HCT116 (cell line): ENCODE results near the gene PCDHGA4. TPM values are rescaled to one million over a fixed set of nuclear protein-coding genes. Genes with fewer than 3 reads are reported as not detected.

ENCODE experiments used
- ATAC-seq: fragments of 200-7000 bp; cut with Tn5 transposase; 2 replicates; pipeline ENCODE4 v1.9.1; 2020; ENCODE audit warnings: mild to moderate bottlenecking, moderate library complexity
- BruUV-seq: library from RNA; stranded (reverse); fragments of 400-500 nt; replicated peaks from 2 replicates; lab custom pipeline; 2021; lab: Mats Ljungman, UMichigan
- CTCF ChIA-PET: fragments of 300-600 bp; sonication (Branson Sonifier 250); formaldehyde crosslinking; loops from one replicate; lab custom pipeline; 2021; ENCODE audit warnings: antibody characterized with exemption; lab: Charles Lee
- POLR2A ChIA-PET: fragments of 300-600, 350-600 bp; sonication (Branson Sonifier 250); formaldehyde crosslinking; loops from one replicate; lab custom pipeline; 2021; ENCODE audit warnings: antibody characterized with exemption; lab: Charles Lee
- RAD21 ChIA-PET, 2 experiments: fragments of 300-600 bp; sonication (Branson Sonifier 250); formaldehyde crosslinking; loops; one replicate each; lab custom pipeline; 2023; ENCODE audit warnings: low total read pairs in 2 of 2; ENCODE audit not compliant: uncharacterized antibody in 2 of 2, unreplicated experiment in 2 of 2, low non-redundant PET in 1 of 2; lab: Charles Lee
- DNase-seq: peaks from one replicate; pipeline ENCODE4 v3.0.0-alpha.2; 2010; ENCODE audit warnings: low read depth, low spot score
- H2AFZ ChIP-seq: fragments of 200-600 bp; shearing (Covaris generic), sonication (generic); 2 replicates; pipeline ENCODE4 v1.6.1; 2017; ENCODE audit warnings: low read depth, mixed run types, mixed read lengths, antibody characterized with exemption, low read length; ENCODE audit not compliant: poor library complexity, severe bottlenecking
- H3K27ac ChIP-seq: 2 replicates; pipeline ENCODE4 v1.5.1; 2012; ENCODE audit warnings: low read depth, low read length
- H3K27me3 ChIP-seq: fragments of 200-600 bp; sonication (generic); 2 replicates; pipeline ENCODE4 v1.6.1; 2016; ENCODE audit warnings: mixed run types, low read length, mixed read lengths; ENCODE audit not compliant: insufficient read depth
- H3K36me3 ChIP-seq, 2 experiments: fragments of 200-500 bp in 1 of 2; fragments of 200-600 bp in 1 of 2; sonication (Bioruptor generic) in 1 of 2; sonication (generic) in 1 of 2; 2 replicates each; pipeline versions ENCODE4 v1.5.1 to v1.6.1; 2014 to 2016; ENCODE audit warnings: low read length in 2 of 2, inconsistent platforms in 1 of 2, mixed read lengths in 1 of 2, mixed run types in 1 of 2; ENCODE audit not compliant: insufficient read depth in 2 of 2, control insufficient read depth in 1 of 2
- H3K4me1 ChIP-seq, 2 experiments: fragments of 200-600 bp in 1 of 2; sonication (generic) in 1 of 2; 2 replicates each; pipeline versions ENCODE4 v1.5.1 to v1.6.1; 2012 to 2017; ENCODE audit warnings: low read length in 2 of 2, inconsistent platforms in 1 of 2, mild to moderate bottlenecking in 1 of 2, mixed read lengths in 1 of 2, mixed run types in 1 of 2, moderate library complexity in 1 of 2; ENCODE audit not compliant: insufficient read depth in 2 of 2, control insufficient read depth in 1 of 2
- H3K4me2 ChIP-seq: fragments of 200-600 bp; sonication (generic); 2 replicates; pipeline ENCODE4 v1.6.1; 2017; ENCODE audit warnings: mixed run types, low read length, mixed read lengths
- H3K4me3 ChIP-seq, 2 experiments: fragments of 200-600 bp in 1 of 2; sonication (generic) in 1 of 2; replicated peaks in 1 of 2; 2 replicates each; pipeline ENCODE4 v1.5.1; 2011 to 2016; ENCODE audit warnings: low read length in 2 of 2, control low read depth in 1 of 2, low read depth in 1 of 2, mild to moderate bottlenecking in 1 of 2, mixed read lengths in 1 of 2, mixed run types in 1 of 2
- H3K79me2 ChIP-seq: fragments of 200-600 bp; sonication (generic); 2 replicates; pipeline ENCODE4 v1.6.1; 2017; ENCODE audit warnings: mild to moderate bottlenecking, mixed run types, low read length, moderate library complexity, mixed read lengths; ENCODE audit not compliant: insufficient read depth
- H3K9ac ChIP-seq: fragments of 200-600 bp; sonication (generic); 2 replicates; pipeline ENCODE4 v1.6.1; 2016; ENCODE audit warnings: low read length, mixed read lengths
- H3K9me2 ChIP-seq: fragments of 200-600 bp; sonication (generic), shearing (Covaris generic); 2 replicates; pipeline ENCODE4 v1.6.1; 2017; ENCODE audit warnings: mixed run types, mild to moderate bottlenecking, moderate library complexity; ENCODE audit not compliant: insufficient read depth
- H3K9me3 ChIP-seq, 2 experiments: fragments of 200-500 bp in 1 of 2; fragments of 200-600 bp in 1 of 2; sonication (Bioruptor generic) in 1 of 2; sonication (generic) in 1 of 2; 2 replicates each; pipeline ENCODE4 v1.6.1; 2014 to 2017; ENCODE audit warnings: low read length in 2 of 2, mixed read lengths in 2 of 2, inconsistent platforms in 1 of 2, low read depth in 1 of 2, mild to moderate bottlenecking in 1 of 2, mixed run types in 1 of 2, moderate library complexity in 1 of 2; ENCODE audit not compliant: control insufficient read depth in 1 of 2, insufficient read depth in 1 of 2
- H4K20me1 ChIP-seq: fragments of 200-600 bp; sonication (generic), shearing (Covaris generic); 2 replicates; pipeline ENCODE4 v1.6.1; 2017; ENCODE audit warnings: mixed run types, mild to moderate bottlenecking, moderate library complexity; ENCODE audit not compliant: insufficient read depth
- CBX3 ChIP-seq: IDR thresholded peaks from 2 replicates; pipeline ENCODE4 v1.6.1; 2012; ENCODE audit warnings: low read depth
- CEBPB ChIP-seq: IDR thresholded peaks from 2 replicates; pipeline ENCODE4 v1.6.1; 2012; ENCODE audit warnings: low read depth
- EGR1 ChIP-seq: IDR thresholded peaks from 2 replicates; pipeline ENCODE4 v1.6.1; 2012; ENCODE audit warnings: low read depth
- ELF1 ChIP-seq: IDR thresholded peaks from 2 replicates; pipeline ENCODE4 v1.6.1; 2012; ENCODE audit warnings: low read depth, borderline replicate concordance
- EZH2 ChIP-seq: fragments of 200-600 bp; sonication (generic); IDR thresholded peaks from 2 replicates; pipeline ENCODE4 v1.6.1; 2017; ENCODE audit warnings: antibody characterized with exemption, mixed run types
- EZH2phosphoT487 ChIP-seq: fragments of 200-600 bp; IDR thresholded peaks from 2 replicates; pipeline ENCODE4 v1.6.1; 2018; ENCODE audit warnings: antibody characterized with exemption, borderline replicate concordance
- FOSL1 ChIP-seq: IDR thresholded peaks from 2 replicates; pipeline ENCODE4 v1.6.1; 2012; ENCODE audit warnings: low read depth
- JUND ChIP-seq: IDR thresholded peaks from 2 replicates; pipeline ENCODE4 v1.6.1; 2012
- POLR2A ChIP-seq: IDR thresholded peaks from 2 replicates; pipeline ENCODE4 v1.7.0; 2011; ENCODE audit warnings: borderline replicate concordance; ENCODE audit not compliant: insufficient read depth, insufficient read length; ENCODE audit errors: extremely low read depth
- POLR2AphosphoS5 ChIP-seq: IDR thresholded peaks from 2 replicates; pipeline ENCODE4 v1.6.1; 2011; ENCODE audit warnings: mild to moderate bottlenecking, low read depth, low read length, moderate library complexity
- RAD21 ChIP-seq: IDR thresholded peaks from 2 replicates; pipeline ENCODE4 v1.6.1; 2012; ENCODE audit warnings: low read depth, mild to moderate bottlenecking
- SIN3A ChIP-seq: IDR thresholded peaks from 2 replicates; pipeline ENCODE4 v1.6.1; 2012; ENCODE audit warnings: low read depth
- SP1 ChIP-seq: IDR thresholded peaks from 2 replicates; pipeline ENCODE4 v1.6.1; 2012; ENCODE audit warnings: low read depth
- SRF ChIP-seq: IDR thresholded peaks from 2 replicates; pipeline ENCODE4 v1.6.1; 2012; ENCODE audit warnings: low read depth
- TCF7L2 ChIP-seq: IDR thresholded peaks from 2 replicates; pipeline ENCODE4 v1.7.0; 2011; ENCODE audit warnings: borderline replicate concordance, inconsistent platforms; ENCODE audit not compliant: insufficient read depth, insufficient read length; ENCODE audit errors: extremely low read depth
- YY1 ChIP-seq: IDR thresholded peaks from 2 replicates; pipeline ENCODE4 v1.6.1; 2011; ENCODE audit warnings: low read length, low read depth, moderate library complexity, mild to moderate bottlenecking; ENCODE audit not compliant: insufficient replicate concordance; ENCODE audit errors: extremely low read depth
- ZNF274 ChIP-seq: fragments of 200-500 bp; sonication (Bioruptor generic); IDR thresholded peaks from 2 replicates; pipeline ENCODE4 v1.6.1; 2014; ENCODE audit warnings: mild to moderate bottlenecking, low read depth, low read length, inconsistent platforms
- intact Hi-C: fragments of 100-400 bp; cut with micrococcal nuclease; formaldehyde crosslinking; loops from 2 replicates; pipeline ENCODE4 v1.10.0; 2022
- total RNA-seq: library from RNA; stranded (reverse); gene quantifications from one replicate; pipeline ENCODE4 v1.2.1, GENCODE V29; 2021; ENCODE audit not compliant: unreplicated experiment
- TF ChIP-seq, protein P1 (sequence below): IDR thresholded peaks from 2 replicates; pipeline ENCODE4 v1.6.1; 2011; ENCODE audit warnings: mild to moderate bottlenecking, low read length, moderate library complexity; ENCODE audit not compliant: insufficient replicate concordance; ENCODE audit errors: extremely low read depth
- TF ChIP-seq, protein P2 (sequence below): IDR thresholded peaks from 2 replicates; pipeline ENCODE4 v1.6.1; 2012

The PCDHGA4 gene
- total RNA-seq, 1 experiment from 2014 or later = not detected

- H3K9me2 ChIP-seq = no peaks in the 10 kb centered on the region
- no peak overlapping the region for H3K4me2 ChIP-seq
- DNase-seq = no peak
- H3K4me3 ChIP-seq = no peak overlapping the region
- no peaks in the 10 kb centered on the region for H4K20me1 ChIP-seq
- TF ChIP-seq ELF1 (no peak), CEBPB (no peak), YY1 (no peak), POLR2A (no peak)
- TF ChIP-seq, all 23 proteins: peak for 0
- H3K4me1 ChIP-seq = no peaks in the 10 kb centered on the region
- no peaks in the 10 kb centered on the region for H3K36me3 ChIP-seq
- no peaks in the 10 kb centered on the region for H3K79me2 ChIP-seq
- CTCF ChIA-PET = no interaction called here
- RAD21 ChIA-PET = no interaction called here
- no peak overlapping the region for H3K9ac ChIP-seq
- POLR2A ChIA-PET = no interaction called here
- intact Hi-C loops = no loop called here
- H2AFZ ChIP-seq = no peak overlapping the region
- ATAC-seq = no peak
- H3K27ac ChIP-seq = no peak overlapping the region
- H3K9me3 ChIP-seq = peaks cover 4% of the 10 kb centered on the region in 2 experiments; a peak in 2 of 4 replicates
- BruUV-seq = no TSS peak
- no peaks in the 10 kb centered on the region for H3K27me3 ChIP-seq
Measured at GRCh38 chr5:141343953-141344463, 10.8 kb upstream of the PCDHGA4 start.

GRCh38 chr5:141345327-141345726 lies 9.5 kb upstream of the PCDHGA4 start:
- Histone ChIP-seq H3K36me3 (no peaks in the 10 kb centered on the region), H3K4me1 (no peaks in the 10 kb centered on the region), H3K9me3 (peaks cover 4% of the 10 kb centered on the region in 2 experiments; a peak in 2 of 4 replicates), H3K27me3 (no peaks in the 10 kb centered on the region), H3K9ac (no peak overlapping the region), H4K20me1 (no peaks in the 10 kb centered on the region), H3K4me2 (no peak overlapping the region), H3K27ac (no peak overlapping the region), H2AFZ (no peak overlapping the region), H3K9me2 (no peaks in the 10 kb centered on the region), H3K4me3 (no peak overlapping the region), H3K79me2 (no peaks in the 10 kb centered on the region)
- intact Hi-C loops = no loop called here
- DNase-seq = no peak
- ChIA-PET POLR2A (no interaction called here), CTCF (no interaction called here), RAD21 (no interaction called here)
- no TSS peak for BruUV-seq
- ATAC-seq = no peak
- TF ChIP-seq EZH2 (no peak), EGR1 (no peak), SIN3A (no peak), SRF (no peak), TCF7L2 (no peak), EZH2phosphoT487 (no peak), ZNF274 (no peak), SP1 (no peak), YY1 (no peak), POLR2A (no peak), JUND (no peak), RAD21 (no peak), CEBPB (no peak), CBX3 (no peak), FOSL1 (no peak), POLR2AphosphoS5 (no peak)
- TF ChIP-seq, protein P1, sequence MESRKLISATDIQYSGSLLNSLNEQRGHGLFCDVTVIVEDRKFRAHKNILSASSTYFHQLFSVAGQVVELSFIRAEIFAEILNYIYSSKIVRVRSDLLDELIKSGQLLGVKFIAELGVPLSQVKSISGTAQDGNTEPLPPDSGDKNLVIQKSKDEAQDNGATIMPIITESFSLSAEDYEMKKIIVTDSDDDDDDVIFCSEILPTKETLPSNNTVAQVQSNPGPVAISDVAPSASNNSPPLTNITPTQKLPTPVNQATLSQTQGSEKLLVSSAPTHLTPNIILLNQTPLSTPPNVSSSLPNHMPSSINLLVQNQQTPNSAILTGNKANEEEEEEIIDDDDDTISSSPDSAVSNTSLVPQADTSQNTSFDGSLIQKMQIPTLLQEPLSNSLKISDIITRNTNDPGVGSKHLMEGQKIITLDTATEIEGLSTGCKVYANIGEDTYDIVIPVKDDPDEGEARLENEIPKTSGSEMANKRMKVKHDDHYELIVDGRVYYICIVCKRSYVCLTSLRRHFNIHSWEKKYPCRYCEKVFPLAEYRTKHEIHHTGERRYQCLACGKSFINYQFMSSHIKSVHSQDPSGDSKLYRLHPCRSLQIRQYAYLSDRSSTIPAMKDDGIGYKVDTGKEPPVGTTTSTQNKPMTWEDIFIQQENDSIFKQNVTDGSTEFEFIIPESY = no peak
- TF ChIP-seq, protein P2, sequence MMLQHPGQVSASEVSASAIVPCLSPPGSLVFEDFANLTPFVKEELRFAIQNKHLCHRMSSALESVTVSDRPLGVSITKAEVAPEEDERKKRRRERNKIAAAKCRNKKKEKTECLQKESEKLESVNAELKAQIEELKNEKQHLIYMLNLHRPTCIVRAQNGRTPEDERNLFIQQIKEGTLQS = no peak
